WERI-Rb-1 (cell line): Measurements from ENCODE around the gene DPY19L1.
"Not testable (repeated sequence)": the region's sequence is repeated elsewhere in the genome, so short reads cannot be mapped to it uniquely, and the experiment has no call there.

Source experiments
- DNase-seq: peaks from one replicate; pipeline ENCODE4 v3.0.0-alpha.2; 2020
- H3K27ac ChIP-seq: fragments of 250-450 bp; sonication (Bioruptor Pico); 2 replicates; pipeline ENCODE4 v1.5.1; 2020; ENCODE audit warnings: mild to moderate bottlenecking, moderate library complexity
- H3K27me3 ChIP-seq: fragments of 250-450 bp; sonication (Bioruptor Pico); 2 replicates; pipeline ENCODE4 v1.5.1; 2021; ENCODE audit warnings: mild to moderate bottlenecking, low read depth, moderate library complexity; ENCODE audit not compliant: insufficient read depth, severe bottlenecking
- H3K36me3 ChIP-seq: fragments of 250-450 bp; sonication (Bioruptor Pico); 2 replicates; pipeline ENCODE4 v1.5.1; 2020; ENCODE audit warnings: mild to moderate bottlenecking, moderate library complexity
- H3K4me3 ChIP-seq: 2 replicates; pipeline ENCODE4 v1.5.1; 2011; ENCODE audit warnings: low read depth, mild to moderate bottlenecking, control low read depth, low read length
- H3K9me3 ChIP-seq: fragments of 250-450 bp; sonication (Bioruptor Pico); 2 replicates; pipeline ENCODE4 v1.5.1; 2021; ENCODE audit warnings: mild to moderate bottlenecking, moderate library complexity; ENCODE audit not compliant: severe bottlenecking
- TF ChIP-seq, protein P1 (sequence below): IDR thresholded peaks from 2 replicates; pipeline ENCODE4 v1.5.1; 2011; ENCODE audit warnings: low read depth, mild to moderate bottlenecking, control low read depth, inconsistent platforms, low read length

DPY19L1 gene

DNA sequence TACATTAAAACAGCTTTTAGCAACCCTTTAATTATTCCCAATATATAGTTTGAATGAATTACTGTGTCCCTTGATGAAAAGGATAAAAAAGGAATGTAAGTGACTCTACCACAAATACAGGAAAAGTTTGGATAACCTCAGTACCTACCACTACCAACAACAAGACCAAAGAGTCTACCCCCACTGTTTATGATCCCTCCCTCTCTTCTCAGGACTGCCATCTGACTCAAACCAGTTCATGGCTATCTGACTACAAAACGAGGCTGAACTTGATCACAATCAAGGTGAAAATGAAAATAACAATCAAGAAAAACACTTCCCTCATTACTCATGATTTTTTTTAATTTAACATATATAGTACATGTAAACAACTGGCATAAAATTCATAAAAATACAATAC is 108.7 kb downstream of the DPY19L1 start:
- no peaks in the 10 kb centered on the region for H3K36me3 ChIP-seq
- no peak overlapping the region for H3K27ac ChIP-seq
- H3K4me3 ChIP-seq = no peak overlapping the region
- TF ChIP-seq, protein P1, sequence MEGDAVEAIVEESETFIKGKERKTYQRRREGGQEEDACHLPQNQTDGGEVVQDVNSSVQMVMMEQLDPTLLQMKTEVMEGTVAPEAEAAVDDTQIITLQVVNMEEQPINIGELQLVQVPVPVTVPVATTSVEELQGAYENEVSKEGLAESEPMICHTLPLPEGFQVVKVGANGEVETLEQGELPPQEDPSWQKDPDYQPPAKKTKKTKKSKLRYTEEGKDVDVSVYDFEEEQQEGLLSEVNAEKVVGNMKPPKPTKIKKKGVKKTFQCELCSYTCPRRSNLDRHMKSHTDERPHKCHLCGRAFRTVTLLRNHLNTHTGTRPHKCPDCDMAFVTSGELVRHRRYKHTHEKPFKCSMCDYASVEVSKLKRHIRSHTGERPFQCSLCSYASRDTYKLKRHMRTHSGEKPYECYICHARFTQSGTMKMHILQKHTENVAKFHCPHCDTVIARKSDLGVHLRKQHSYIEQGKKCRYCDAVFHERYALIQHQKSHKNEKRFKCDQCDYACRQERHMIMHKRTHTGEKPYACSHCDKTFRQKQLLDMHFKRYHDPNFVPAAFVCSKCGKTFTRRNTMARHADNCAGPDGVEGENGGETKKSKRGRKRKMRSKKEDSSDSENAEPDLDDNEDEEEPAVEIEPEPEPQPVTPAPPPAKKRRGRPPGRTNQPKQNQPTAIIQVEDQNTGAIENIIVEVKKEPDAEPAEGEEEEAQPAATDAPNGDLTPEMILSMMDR = no peak
- no peak for DNase-seq
- no peaks in the 10 kb centered on the region for H3K27me3 ChIP-seq
- no peaks in the 10 kb centered on the region for H3K9me3 ChIP-seq

- TF ChIP-seq, protein P1 = peak; percentile 83
- H3K27ac ChIP-seq = no peak overlapping the region
- H3K4me3 ChIP-seq = no peak overlapping the region
- no peaks in the 10 kb centered on the region for H3K9me3 ChIP-seq
- peak; percentile 84 for DNase-seq
- H3K36me3 ChIP-seq = no peaks in the 10 kb centered on the region
- no peaks in the 10 kb centered on the region for H3K27me3 ChIP-seq
Measured at GRCh38 chr7:34928052-34928451, 109.2 kb downstream of the DPY19L1 start.

GRCh38 chr7:34920470-34920869 is 116.8 kb downstream of the DPY19L1 start:
- H3K4me3 ChIP-seq, H3K36me3 ChIP-seq, H3K27ac ChIP-seq, H3K9me3 ChIP-seq, H3K27me3 ChIP-seq, DNase-seq: not testable (repeated sequence)

DNA sequence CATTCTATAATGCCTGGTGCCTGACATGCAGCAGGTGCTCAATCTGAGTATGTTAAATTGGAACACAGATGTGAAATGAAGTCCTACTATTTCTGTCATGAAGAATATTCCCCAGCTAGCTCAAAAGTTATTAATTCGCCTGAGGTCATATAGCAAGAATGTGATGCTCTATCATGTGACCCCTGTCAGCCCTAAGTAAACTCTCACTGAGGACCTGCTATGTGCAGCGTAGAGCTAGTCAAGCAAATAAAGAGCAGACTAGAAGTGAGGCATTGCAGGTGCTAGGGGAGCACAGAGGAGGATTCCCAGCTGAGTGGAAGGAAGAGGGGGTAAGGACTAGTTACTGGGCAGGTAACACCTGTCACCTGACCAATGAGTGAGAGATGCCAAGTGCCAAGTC is 118.2 kb downstream of the DPY19L1 start:
- not testable (repeated sequence) for H3K4me3 ChIP-seq

DNA sequence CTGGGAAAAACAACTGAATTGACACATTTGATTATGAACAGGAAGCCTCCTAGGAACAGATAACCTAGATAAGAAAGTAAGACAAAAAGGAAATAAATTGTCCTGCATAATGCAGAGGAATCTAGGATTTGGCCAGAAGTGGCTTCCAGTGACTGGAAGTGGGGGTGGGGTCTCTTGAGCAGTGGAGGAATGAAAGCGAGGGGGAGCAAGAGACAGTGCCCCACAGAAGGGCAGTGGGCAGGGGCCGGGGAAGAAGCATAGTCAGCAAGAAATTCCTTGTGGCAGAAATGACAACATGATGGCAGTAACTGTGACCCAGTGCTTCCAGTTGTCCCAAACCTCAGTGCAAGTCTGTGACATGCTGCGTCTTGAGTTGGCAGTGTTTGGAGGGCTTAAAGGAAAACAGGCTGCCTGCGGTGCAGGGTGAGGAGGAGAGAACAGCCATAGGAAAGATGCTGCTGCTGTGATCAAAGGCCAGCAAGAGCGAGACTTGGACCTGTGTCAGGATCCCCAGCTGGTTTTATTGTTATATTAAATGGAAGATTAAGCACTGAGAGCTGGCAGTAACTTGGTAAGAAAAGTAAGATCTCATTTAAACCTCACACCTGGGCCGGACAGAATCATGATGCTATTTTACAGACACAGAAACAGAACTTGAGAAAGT is 119.0 kb downstream of the DPY19L1 start:
- DNase-seq, H3K36me3 ChIP-seq, H3K27me3 ChIP-seq, H3K4me3 ChIP-seq, H3K27ac ChIP-seq, H3K9me3 ChIP-seq: not testable (repeated sequence)

More for the DNA sequence above, 118.2 kb downstream of the DPY19L1 start:
- H3K9me3 ChIP-seq, DNase-seq, H3K27me3 ChIP-seq, H3K27ac ChIP-seq, H3K36me3 ChIP-seq: not testable (repeated sequence)

GRCh38 chr7:34917515-34917914 is 119.8 kb downstream of the DPY19L1 start:
- not testable (repeated sequence) for H3K9me3 ChIP-seq

DNA sequence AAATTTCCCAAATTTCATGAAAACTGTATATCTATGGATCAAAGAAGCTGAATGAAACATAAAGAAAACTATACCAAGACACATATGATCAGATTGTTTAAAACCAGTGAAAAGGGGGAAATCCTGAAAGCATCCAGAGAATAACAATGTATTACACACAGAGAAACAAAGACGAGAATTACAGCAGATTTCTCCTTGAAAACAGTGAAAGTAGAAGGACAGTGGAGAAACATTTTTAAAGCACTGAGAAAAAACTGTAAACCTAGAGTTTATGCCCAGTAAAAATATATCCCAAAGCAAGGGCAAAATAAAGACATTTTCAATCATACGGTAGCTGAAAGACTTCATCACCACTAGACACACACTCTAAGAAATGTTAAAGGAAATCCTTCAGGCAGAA is 121.0 kb downstream of the DPY19L1 start:
- no peak overlapping the region for H3K4me3 ChIP-seq
- no peaks in the 10 kb centered on the region for H3K36me3 ChIP-seq
- TF ChIP-seq, protein P1 = no peak
- H3K9me3 ChIP-seq = no peaks in the 10 kb centered on the region
- no peak overlapping the region for H3K27ac ChIP-seq
- H3K27me3 ChIP-seq = no peaks in the 10 kb centered on the region
- DNase-seq = no peak

More at GRCh38 chr7:34917515-34917914, 119.8 kb downstream of the DPY19L1 start:
- H3K27ac ChIP-seq, H3K27me3 ChIP-seq, H3K4me3 ChIP-seq, DNase-seq, H3K36me3 ChIP-seq: not testable (repeated sequence)

GRCh38 chr7:34912236-34912635 is 125.0 kb downstream of the DPY19L1 start:
- TF ChIP-seq, protein P1 = no peak
- no peaks in the 10 kb centered on the region for H3K36me3 ChIP-seq
- no peak overlapping the region for H3K4me3 ChIP-seq
- H3K9me3 ChIP-seq = no peaks in the 10 kb centered on the region
- no peak overlapping the region for H3K27ac ChIP-seq
- H3K27me3 ChIP-seq = no peaks in the 10 kb centered on the region
- DNase-seq = no peak

DNA sequence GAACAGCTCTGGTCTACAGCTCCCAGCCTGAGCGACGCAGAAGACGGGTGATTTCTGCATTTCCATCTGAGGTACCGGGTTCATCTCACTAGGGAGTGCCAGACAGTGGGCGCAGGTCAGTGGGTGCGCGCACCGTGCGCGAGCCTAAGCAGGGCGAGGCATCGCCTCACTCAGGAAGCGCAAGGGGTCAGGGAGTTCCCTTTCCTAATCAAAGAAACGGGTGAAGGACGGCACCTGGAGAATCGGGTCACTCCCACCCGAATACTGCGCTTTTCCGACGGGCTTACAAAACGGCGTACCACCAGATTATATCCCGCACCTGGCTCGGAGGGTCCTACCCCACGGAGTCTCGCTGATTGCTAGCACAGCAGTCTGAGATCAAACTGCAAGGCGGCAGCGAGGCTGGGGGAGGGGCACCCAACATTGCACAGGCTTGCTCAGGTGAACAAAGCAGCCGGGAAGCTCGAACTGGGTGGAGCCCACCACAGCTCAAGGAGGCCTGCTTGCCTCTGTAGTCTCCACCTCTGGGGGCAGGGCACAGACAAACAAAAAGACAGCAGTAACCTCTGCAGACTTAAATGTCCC is 130.9 kb downstream of the DPY19L1 start:
- H3K9me3 ChIP-seq, DNase-seq, H3K36me3 ChIP-seq, H3K4me3 ChIP-seq, H3K27ac ChIP-seq, H3K27me3 ChIP-seq: not testable (repeated sequence)
